Cerebellar nuclear complex (tissue), 1 donor: ENCODE results near the gene MISP3.
A peak's percentile ranks its signal among the peaks of the same experiment; 100 is the strongest.
"Not testable (repeated sequence)": the region's sequence is repeated elsewhere in the genome, so short reads cannot be mapped to it uniquely, and the experiment has no call there.

Source experiments
- DNase-seq, 2 experiments: peaks; one replicate each; lab custom pipeline; 2025; lab: John Stamatoyannopoulos, UW

MISP3 gene

DNA sequence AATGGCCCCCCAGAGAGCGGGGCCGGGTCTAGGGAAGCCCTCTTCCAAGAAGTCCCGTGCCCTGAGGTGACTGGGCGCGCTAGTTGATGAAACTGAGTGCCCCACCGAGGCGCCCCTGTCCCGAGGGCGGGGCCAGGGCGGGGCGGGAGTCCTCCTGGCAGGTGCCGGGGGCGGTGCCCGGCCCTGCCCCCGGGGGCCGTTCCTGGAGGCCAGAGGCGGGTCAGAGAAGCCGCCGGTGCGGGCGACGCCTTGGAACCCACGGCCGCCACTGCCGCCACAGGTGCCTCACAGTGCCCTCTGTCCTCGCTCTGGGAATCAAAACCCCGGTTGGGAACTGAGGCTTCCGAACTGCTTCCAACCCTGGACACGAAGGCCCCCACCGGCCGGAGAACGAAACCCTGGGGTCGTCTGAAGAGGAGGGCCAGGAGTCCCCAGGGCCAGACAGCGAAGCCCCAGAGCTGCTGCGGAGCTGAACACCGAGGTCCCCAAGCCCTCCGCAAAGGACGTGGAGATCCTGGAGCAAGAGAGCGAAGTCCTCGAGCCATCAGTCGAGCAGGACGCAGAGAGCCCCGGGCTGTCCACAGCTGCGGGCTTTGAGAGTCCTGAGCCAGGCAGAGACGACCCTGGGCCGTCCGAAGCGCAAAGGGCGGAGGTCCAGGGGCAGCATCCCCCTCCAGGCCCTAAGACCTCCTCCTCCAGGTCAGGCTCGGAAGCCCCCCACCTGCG lies at the start of gene MISP3:
MISP3 (plus strand) TSS at position 252 of the 726 bp plus-strand sequence. CDS start 524 bp downstream, outside the sequence.
- DNase-seq, result no peak

- no peak for DNase-seq
Measured at GRCh38 chr19:14023404-14024235, 49.0 kb upstream of the MISP3 start.

- not testable (repeated sequence) for DNase-seq
Measured at GRCh38 chr19:14026652-14027192, 45.9 kb upstream of the MISP3 start.

DNA sequence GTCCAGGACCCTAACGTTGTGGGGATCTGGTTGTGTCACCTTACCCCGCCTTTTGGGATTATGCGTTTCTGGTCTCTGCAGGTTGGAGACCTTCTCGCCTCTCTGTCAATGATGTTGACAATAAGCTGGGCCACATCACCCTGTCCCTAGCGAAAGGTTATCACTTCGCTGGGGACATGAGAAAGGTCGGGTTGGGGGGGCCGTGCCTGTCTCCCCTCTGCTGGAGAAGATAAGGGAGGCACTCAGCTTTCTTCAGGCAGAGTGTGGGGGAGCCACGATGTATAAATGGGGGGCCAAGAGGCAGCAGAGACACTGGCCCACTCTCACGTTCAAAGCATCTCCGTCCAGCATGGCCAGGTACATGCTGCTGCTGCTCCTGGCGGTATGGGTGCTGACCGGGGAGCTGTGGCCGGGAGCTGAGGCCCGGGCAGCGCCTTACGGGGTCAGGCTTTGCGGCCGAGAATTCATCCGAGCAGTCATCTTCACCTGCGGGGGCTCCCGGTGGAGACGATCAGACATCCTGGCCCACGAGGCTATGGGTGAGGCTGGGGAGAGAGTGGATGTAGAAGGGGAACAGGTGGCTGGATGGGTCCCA lies 44.6 kb upstream of the MISP3 start, which contains the start of gene RLN3:
RLN3 (plus strand) TSS at position 293 of the 595 bp plus-strand sequence; CDS start at position 350, 57 bp downstream.
- no peak for DNase-seq

DNA sequence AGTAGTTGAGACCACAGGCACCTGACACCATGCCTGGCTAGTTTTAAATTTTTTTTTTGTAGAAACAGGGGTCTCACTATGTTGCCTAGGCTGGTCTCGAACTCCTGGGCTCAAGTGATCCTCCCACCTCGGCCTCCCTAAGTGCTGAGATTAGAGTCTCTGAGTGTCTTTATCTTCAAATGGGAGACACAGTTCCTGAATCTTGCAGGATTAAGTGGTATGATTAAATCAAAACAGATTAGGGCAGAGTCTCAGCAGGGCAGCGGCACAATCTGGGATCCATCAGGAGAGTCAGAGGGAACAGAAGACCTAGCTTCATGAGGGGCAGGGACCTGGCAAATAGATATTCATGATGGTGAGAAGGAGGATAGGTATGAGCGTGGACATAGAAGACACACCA lies 43.7 kb upstream of the MISP3 start:
- DNase-seq, result no peak

DNA sequence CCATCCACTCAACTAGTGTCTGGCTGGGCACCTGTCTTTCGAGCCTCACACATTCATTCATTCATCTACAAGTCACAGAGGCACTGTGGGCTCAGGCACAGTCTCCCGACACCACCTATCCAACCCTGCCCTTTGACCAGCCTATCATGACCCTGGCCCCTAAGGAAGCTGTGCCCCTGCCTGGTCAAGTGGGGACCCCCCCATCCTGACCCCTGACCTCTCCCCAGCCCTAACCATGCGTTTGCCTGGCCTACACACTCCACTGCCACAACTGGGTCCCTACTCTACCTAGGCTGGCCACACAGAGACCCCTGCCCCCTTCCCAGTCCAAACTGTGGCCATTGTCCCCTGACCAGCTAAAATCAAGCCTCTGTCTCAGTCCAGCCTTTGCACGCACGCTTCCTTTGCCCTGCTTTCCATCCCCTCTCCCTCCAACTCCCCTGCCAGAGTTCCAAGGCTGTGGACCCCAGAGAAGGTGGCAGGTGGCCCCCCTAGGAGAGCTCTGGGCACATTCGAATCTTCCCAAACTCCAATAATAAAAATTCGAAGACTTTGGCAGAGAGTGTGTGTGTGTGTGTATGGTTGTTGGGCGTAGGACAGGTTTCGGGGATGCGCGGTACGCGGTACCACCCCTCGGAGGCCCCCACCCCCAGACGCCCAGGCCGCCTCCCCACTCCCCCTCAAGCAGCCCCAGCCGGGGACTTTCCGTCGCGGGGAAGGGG lies 41.4 kb upstream of the MISP3 start:
- no peak for DNase-seq

- no peak for DNase-seq
Measured at GRCh38 chr19:14031719-14032480, 40.7 kb upstream of the MISP3 start, which contains the start of gene IL27RA. Gene IL27RA, plus strand, starts transcription at chr19:14031762. Its CDS starts 111 bp downstream, at chr19:14031873.

DNA sequence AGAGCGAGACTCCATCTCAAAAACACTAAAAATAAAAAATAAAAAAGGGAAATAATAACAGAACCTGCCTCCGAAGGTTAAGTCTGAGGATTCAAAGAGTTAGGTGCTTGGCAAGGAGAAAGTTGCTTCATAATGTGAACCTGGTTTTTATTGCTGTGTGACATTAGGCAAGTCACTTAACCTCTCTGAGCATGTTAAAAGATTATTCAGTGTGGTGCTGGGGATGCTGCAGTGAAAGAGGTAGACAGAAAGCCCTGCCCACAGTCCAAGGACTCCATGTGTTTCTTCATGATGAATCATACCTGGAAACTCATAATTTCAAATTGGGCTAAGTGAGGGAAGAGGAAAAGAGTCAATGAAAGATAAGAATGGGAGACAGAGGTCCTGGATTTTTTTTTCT lies 38.6 kb upstream of the MISP3 start:
- DNase-seq, result no peak

GRCh38 chr19:14035159-14035558 lies 37.4 kb upstream of the MISP3 start:
- DNase-seq, result not testable (repeated sequence)

GRCh38 chr19:14035706-14036105 lies 36.9 kb upstream of the MISP3 start:
- no peak for DNase-seq

DNA sequence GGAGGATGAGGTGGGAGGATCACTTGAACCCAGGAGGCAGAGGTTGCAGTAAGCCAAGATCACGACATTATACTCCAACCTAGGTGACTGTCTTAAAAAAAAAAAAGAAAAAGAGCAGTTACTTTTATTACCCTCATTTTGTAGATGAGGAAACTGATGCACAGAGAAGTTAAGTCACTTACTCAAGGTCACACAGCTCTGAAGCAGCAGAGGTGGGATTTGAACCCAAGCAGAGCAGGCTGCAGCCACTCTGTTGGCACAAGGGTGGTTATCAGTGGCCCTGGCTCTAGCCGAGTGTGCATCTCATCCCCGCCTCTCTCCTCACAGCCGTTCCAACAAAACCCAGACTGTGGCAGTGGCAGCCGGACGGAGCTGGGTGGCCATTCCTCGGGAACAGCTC lies 33.4 kb upstream of the MISP3 start:
- DNase-seq, result no peak

DNA sequence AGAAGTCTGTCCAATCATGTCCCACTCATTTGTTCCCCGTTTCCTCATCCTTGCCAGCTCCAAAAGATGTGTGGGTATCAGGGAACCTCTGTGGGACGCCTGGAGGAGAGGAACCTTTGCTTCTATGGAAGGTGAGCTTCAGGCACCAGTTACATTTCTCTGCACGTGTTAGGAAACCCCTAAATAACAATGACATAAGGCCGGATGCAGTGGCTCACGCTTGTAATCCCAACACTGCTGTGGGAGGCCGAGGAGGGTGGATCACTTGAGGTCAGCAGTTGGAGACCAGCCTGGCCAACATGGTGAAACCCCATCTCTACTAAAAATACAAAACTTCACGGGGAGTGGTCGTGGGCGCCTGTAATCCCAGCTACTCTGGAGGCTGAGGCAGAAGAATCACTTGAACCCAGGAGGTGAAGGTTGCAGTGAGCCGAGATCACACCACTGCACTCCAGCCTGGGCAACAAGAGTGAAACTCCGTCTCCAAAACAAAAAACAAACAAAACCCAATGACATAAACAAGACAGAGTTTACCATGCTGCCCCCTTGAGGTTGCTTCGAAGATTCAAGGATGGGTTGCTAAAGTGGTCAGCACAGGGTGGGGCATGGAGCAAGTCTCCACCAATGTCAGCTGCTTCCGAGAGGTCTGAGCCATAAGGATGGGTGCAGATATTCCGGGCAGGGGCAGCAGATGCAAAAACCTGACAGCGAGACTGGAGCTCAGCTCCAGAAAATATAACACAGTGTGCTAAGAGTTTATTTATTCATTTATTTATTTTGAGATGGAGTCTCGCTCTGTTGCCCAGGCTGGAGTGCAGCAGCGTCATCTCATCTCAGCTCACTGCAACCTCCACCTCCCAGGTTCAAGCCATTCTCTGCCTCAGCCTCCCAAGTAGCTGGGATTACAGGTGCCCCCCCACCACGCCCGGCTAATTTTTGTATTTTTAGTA lies 29.7 kb upstream of the MISP3 start:
- DNase-seq, result peak in 1 of 2 experiments; percentile 35

DNA sequence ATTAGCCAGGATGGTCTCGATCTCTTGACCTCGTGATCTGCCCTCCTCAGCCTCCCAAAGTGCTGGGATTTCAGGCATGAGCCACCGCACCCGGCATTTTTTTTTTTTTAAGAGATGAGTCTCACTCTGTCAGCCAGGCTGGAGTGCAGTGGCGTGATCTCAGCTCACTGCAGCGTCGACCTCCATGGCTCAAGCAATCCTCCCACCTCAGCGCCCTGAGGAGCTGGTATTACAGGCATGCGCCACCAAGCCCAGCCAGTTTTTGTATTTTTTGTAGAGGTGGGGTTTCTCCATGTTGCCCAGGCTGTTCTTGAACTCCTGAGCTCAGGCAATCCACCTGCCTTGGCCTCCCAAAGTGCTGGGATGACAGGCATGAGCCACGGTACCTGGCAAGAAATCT lies 24.7 kb upstream of the MISP3 start:
- not testable (repeated sequence) for DNase-seq

DNA sequence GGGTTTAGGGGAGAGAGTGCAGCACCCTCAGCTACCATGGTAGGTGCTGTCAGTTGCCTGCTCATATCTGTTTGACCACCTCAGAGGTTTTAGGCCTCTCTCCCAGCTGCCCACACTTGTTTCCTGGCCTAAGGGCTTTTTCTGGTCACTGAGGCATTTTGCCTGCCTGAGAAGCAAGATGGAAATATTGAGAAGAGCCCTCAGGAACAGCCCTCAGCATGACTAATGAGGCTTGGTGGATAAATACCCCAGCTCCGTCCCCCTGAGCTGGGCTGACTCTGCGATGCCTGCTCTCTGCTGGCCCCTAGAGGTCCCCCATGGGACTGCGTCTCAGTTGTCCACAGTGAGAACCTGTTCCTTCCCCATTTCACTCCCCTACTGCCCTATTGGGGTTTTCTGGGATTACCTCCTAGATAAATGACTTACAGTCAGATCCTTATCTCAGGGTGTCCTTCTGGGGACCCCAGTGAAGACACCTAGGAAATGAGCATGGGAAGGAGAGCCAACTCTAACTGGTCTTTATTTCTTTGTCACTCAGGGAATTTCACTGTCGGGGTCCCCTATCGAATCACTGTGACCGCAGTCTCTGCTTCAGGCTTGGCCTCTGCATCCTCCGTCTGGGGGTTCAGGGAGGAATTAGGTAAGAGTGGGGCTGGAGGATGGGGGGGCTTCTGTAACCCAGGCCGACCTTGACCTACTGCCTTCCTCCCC lies 24.0 kb upstream of the MISP3 start:
- no peak for DNase-seq

DNA sequence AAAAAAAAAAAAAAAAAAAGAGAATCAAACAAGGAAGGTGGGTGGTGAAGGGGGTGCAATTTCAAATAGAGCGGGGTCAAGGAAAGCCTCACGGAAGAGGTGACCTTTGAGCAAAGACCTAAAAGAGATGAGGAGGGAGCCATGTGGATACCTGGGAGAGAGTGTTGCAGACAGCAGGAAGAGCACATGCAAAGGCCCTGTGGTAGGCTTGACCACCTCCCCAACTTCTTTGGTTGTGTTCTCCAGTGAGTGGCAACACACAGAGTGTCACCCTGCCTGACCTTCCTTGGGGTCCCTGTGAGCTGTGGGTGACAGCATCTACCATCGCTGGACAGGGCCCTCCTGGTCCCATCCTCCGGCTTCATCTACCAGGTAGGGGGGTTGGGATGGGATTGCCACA lies 22.1 kb upstream of the MISP3 start:
- no peak for DNase-seq

- not testable (repeated sequence) for DNase-seq
Measured at GRCh38 chr19:14050961-14051360, 21.6 kb upstream of the MISP3 start.

DNA sequence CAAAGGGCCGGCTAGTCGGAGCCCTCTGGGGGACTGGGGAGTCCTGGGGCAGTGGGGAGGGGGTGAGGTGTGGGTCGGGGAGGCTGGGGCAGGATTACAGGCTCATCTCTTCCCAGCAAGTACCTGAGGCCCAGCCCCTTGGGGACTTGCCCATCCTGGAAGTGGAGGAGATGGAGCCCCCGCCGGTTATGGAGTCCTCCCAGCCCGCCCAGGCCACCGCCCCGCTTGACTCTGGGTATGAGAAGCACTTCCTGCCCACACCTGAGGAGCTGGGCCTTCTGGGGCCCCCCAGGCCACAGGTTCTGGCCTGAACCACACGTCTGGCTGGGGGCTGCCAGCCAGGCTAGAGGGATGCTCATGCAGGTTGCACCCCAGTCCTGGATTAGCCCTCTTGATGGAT lies 20.6 kb upstream of the MISP3 start:
- DNase-seq, result no peak

DNA sequence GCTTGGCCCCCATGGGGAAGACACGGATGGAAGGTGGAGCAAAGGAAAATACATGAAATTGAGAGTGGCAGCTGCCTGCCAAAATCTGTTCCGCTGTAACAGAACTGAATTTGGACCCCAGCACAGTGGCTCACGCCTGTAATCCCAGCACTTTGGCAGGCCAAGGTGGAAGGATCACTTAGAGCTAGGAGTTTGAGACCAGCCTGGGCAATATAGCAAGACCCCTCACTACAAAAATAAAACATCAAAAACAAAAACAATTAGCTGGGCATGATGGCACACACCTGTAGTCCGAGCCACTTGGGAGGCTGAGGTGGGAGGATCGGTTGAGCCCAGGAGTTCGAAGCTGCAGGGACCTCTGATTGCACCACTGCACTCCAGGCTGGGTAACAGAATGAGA lies 20.1 kb upstream of the MISP3 start:
- no peak for DNase-seq

- DNase-seq, result no peak
Measured at GRCh38 chr19:14053032-14053431, 19.6 kb upstream of the MISP3 start.
